KBM-7 (cell line): ENCODE measurements around the gene CASP8AP2.
"Not testable (repeated sequence)": the region's sequence is repeated elsewhere in the genome, so short reads cannot be mapped to it uniquely, and the experiment has no call there.

Experiments
- DNase-seq: peaks from one replicate; pipeline ENCODE4 v3.0.0-alpha.2; 2015
- in situ Hi-C: fragments of 300-500 bp; cut with MboI; formaldehyde crosslinking; loops from 2 replicates; pipeline ENCODE4 v1.14.3; 2020; ENCODE audit warnings: low sequenced_read_pairs, low pct_unique_long_range_greater_than_20kb, mixed read lengths

The CASP8AP2 gene

DNA sequence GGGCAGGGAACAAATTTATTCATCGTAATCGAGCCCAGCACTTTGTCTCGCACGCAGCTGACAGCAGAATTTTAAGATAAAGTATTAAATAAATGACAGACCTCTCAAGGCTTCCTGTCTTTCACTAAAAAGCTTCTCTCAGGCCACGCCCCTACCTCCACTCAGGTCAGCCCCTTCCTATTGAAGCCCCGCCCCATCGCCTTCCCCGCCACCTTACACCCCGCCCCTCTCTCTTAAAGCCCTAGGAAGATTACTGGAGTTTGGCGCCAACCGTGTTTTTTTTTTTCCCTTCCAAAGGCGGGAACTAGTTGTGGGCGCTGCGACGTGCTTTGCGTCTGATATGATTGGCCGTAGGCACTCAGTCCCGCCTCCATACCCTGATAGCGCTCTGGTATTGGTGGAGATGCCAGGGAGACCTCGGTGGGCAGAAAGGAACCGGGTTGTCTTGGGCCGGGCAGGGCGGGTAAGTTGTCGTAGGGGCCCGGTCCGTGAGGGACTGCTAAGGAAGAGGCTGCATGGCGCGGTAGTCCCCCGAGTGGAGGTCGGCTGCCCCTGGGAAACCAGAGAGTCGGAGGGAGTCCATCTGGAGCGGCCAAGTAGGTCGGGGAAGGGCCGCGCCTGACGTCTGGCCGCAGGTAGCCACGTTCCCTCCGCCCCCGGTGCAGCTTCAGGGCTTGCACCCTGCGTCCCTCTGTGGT, at the start of gene CASP8AP2:
Gene CASP8AP2, plus strand, starts transcription at position 409 of the 698 bp plus-strand sequence.
- peak; percentile 99 for DNase-seq
- in situ Hi-C loops = no loop called here

DNA sequence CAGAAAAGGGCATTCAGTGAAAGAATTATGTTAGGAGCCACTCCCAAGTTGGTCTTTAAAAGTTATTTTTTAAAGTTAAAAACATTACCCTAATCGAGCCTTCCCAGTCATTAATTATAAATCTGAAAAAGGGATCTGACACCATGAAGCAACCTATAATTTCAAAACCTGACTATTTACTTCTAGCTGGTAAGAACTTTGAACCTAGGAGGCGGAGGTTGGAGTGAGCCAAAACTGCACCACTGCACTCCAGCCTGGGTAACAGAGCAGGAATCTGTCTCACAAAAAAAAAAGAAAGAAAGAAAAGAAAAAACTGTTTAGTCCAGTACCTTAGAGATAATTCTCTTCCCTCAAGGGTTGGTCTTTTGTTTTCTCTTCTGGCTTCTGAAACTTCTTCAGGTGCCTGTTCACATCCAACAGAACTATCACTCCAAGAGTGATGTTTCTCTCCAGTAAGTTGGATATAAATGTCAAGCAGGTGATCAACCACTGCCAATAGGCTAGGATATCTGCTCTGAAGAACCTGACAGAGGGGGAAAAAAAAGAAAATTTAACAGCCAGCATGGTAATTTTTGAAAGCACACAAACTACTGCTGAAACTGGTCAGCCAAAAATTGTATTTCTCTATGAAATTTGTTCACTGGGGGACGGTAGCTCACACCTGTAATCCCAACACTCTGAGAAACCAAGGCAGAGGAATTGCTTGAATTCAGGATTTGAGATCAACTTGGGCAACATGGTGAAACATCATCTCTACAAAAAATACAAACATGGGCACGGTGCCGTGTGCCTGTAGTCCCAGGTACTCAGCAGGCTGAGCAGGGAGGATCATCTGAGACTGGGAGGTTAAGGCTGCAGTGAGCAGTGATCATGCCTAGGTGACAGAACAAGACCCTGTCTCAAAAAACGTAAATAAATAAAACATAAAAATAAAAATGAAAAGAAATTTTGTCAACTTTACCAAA, 48.3 kb upstream of the CASP8AP2 start:
- DNase-seq = no peak
- in situ Hi-C loops = no loop called here

GRCh38 chr6:89782222-89782621, 47.5 kb upstream of the CASP8AP2 start:
- in situ Hi-C loops = no loop called here
- no peak for DNase-seq

GRCh38 chr6:89783293-89783692, 46.4 kb upstream of the CASP8AP2 start:
- in situ Hi-C loops = not testable (repeated sequence)
- peak; percentile 87 for DNase-seq

DNA sequence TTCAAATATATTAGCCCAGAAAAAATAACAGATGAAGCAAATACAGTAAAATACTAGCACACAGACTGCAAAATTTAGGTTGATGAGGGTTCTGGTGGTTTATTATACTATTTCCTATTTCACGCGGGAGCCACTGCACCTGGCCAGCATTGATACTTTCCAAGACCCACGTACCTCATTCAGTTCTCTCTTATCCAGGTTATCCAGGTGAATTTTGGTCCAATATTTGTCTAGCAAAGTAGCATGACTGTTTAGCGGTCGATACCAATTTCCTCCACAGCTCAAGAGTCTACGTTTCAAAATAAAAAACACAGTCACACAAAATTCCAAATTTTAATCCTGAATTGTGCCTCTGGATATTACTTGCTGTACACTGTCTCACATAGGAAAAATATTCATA, 44.8 kb upstream of the CASP8AP2 start:
- in situ Hi-C loops = no loop called here
- no peak for DNase-seq

DNA sequence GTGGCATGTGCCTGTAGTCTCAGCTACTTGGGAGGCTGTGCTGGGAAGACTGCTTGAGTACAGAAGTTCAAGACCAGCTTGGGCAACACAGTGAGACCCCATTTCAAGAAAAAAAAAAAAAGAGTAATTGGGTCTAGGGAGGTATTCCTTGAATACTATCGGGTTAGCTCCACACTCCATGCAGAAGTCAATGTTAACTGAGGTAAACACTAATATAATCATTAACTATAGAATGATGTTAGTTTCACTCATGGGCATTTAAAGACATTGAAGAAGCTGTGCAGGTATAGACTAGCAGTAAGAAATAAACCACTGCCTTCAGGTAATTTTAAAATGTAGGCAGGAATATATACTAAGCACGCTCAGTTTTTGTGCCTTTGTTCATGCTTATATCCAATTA, 42.7 kb upstream of the CASP8AP2 start:
- in situ Hi-C loops = no loop called here
- no peak for DNase-seq

DNA sequence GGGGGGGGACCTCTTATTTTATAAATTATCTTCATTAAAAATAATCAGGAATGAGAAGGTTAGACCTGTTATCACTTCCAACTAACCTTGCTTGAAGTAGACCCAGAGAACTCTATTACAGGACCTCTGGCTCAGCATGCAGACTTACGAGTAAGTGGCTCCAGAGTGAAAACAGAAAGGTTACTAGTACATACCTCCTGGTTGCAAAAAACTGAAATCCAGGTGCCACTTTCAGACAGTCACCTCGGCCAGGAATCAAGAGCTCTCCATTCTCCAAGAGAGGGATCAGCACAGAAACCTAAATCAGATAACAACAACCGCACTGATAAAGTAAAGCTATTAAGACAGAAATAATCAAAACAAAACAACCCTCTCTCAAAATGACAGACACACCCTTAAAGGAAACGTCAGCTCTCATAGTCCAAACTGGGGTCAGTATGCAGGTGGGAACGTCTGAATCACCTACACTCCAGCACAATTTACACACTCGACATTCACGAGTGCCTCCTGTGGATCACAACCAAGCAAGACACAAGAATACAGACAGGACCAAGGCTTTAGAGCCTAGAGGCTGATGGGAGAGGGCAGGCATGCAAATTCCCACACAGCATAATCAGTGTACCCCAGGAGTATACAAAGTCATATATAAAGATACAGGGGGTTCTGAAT, 41.9 kb upstream of the CASP8AP2 start:
- no peak for DNase-seq
- in situ Hi-C loops = no loop called here

DNA sequence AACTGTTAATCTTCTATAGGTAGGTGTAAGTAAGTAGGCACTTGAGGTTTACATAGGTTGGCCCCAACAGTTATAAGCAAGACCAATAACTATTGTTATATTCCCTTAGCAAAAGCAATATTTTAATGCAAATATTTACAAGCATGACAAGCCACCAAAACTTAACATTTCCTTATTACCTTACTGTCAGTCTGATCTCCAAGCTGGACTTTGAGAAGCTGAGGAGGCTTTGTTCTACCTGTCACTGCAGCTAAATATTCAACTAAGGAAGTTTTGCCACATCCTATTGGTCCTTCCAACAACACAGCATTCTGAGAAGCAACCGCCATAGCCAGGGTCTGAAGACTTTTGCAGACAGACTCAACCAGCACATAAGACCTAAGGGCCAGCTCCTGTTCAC, 39.7 kb upstream of the CASP8AP2 start:
- in situ Hi-C loops = no loop called here

DNA sequence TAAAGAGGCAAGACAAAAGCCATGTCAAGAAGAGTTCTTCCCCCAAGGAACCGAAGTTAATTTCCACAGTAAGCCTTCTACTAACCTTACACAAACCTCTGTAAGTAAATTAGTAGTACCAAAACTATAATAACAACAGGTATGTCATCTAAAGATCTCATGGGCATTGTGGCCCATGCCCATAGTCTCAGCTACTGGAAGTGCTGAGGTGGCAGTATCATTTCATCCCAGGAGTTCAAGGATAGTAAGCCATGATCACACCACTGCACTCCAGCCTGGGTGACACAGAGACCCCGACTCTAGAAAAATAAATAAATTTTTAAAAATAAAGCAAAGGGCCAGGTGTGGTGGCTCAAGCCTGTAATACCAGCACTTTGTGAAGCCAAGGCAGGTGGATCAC, 39.3 kb upstream of the CASP8AP2 start:
- no peak for DNase-seq
- in situ Hi-C loops = no loop called here

More for the DNA sequence above, 39.7 kb upstream of the CASP8AP2 start:
- no peak for DNase-seq

DNA sequence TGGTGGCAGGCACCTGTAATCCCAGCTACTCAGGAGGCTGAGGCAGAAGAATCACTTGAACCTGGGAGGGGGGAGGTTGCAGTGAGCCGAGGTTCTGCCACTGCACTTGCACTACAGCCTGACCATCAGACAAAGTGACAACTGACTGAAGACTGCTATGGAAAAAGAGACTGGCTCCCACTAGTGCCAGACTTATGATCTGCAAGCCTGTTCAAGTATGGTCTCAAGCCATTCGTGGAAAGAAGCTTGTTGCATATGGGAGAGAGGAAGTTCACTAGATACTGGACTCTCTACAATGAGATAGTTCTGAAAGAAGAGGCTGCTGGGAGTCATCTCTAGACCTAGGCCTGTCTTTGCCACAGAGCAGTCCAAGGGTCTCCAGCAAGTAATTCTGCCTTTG, 36.8 kb upstream of the CASP8AP2 start:
- DNase-seq = peak; percentile 81
- in situ Hi-C loops = no loop called here

DNA sequence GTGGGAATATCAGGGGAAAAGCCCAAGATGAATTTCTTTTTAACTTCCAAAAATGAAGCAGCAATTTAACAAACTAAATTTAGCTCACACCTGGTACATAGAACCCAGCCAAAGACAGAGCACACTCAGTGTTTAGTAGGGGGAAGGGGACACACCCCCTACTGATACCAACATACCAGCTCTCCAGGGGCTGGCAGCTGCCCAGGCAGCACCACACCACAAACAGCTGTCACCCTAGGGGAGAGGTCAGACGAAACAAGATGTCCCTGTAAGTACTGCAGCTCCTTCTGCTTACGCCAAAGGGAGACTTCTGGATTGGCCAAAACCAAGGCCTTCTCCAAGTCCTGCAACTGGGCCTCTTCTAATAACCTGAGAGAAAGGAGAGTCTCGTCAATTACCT, 36.1 kb upstream of the CASP8AP2 start:
- in situ Hi-C loops = no loop called here
- no peak for DNase-seq

- in situ Hi-C loops = no loop called here
- DNase-seq = peak; percentile 67
These were observed 35.4 kb upstream of the CASP8AP2 start for GRCh38 chr6:89794324-89794723.

GRCh38 chr6:89797317-89797716, 32.4 kb upstream of the CASP8AP2 start:
- DNase-seq = no peak
- in situ Hi-C loops = no loop called here

- in situ Hi-C loops = no loop called here
- no peak for DNase-seq
These were observed 30.6 kb upstream of the CASP8AP2 start for GRCh38 chr6:89799096-89799495.

DNA sequence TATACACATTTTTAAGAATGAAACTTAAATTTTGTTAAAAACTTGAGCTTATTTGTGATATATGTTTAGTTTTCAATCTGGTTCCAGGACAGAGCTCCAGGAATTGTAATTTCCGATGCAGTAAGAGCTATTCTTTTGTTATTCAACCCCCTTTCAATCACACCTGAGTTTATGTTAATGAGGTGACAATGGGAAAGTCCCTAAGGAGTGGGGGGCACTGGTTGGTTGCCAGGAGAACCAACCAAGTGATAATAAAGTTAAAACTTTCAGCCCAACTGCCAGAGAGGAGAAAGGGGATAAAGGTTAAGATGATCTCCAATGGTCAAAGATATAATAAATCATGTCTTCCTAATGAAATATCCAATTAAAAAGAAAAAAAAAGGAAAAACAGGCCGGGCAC, 29.9 kb upstream of the CASP8AP2 start:
- in situ Hi-C loops = no loop called here
- no peak for DNase-seq

- no peak for DNase-seq
- in situ Hi-C loops = no loop called here
These were observed 26.4 kb upstream of the CASP8AP2 start for GRCh38 chr6:89803271-89803670.

DNA sequence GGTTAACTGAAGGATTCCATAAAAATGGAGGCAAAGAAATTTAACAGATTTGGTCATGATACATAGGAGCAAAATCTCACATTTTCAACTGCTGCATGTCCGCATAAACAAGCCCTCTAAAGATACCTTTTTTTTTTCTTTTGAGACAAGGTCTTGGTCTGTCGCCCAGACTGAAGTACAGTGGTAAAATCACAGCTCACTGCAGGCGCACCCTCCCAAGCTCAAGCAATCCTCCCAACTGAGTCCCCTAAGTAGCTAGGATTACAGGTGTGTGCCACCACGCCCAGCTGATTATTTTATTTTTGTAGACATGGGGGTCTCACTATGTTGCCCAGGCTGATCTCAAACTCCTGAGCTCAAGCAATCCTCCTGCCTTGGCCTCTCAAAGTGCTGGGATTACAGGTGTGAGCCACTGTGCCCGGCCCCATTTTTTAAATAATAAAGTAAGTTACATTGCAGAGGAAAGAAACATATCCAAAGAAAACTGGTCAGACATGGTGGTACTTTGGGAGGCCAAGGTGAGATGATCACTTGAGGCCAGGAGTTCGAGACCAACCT, 23.8 kb upstream of the CASP8AP2 start:
- DNase-seq = no peak
- in situ Hi-C loops = no loop called here

DNA sequence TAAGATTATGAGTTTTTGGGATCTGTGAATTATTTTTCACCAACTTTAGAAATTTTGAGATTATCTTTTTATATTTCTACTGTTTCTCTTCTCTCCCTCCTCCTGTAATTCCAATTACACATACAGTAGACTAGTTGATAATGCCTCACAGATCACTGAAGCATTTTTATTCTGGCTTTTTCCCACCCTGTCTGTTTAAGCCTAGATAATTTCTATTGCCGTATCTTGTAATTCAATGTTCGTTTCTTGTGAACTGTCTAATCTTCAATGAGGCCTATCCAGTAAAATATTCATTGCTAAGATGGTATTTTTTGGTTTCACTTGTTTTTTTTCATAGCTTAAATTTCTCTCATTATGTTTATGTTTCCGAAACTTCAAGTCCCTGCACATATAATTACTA, 22.1 kb upstream of the CASP8AP2 start:
- no peak for DNase-seq
- in situ Hi-C loops = no loop called here

DNA sequence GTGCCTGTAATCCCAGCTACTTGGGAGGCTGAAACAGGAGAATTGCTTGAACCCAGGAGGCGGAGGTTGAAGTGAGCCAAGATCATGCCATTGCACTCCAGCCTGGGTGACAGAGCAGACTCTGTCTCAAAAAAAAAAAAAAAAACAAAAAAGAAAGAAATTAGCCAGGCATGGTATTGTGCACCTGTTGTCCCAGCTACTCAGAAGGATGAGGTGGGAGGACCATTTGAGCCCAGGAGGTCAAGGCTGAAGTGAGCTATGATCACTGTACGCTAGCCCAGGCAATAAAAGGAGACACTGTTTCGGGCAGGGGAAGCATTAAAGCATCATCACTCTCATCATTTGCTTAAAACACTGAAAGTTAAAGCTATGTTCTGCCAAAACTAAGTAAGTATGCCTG, 16.3 kb upstream of the CASP8AP2 start:
- in situ Hi-C loops = not testable (repeated sequence)

DNA sequence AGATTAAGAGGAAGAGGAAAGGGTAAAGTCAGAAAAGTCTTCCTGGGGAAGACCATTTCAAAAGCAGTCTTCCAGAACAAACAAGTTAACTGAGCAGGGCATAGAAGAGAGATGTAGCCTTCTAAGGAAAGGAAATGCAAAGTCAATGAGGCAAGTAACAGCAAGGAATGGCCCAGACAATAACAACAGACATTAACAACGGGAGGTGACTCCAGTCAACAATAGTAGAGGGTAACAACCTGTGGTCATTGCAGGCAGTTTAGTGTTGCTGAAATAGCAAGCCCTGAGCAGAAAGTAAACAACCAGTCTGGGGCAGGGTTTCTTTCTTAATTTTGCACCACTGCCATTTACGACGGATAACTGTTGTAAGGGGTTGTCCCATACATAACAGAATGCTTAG, 12.2 kb upstream of the CASP8AP2 start:
- in situ Hi-C loops = no loop called here
- no peak for DNase-seq

More for the DNA sequence above, 16.3 kb upstream of the CASP8AP2 start:
- not testable (repeated sequence) for DNase-seq
